ENCODE results near the gene AADAC. TPM values are rescaled to one million over a fixed set of nuclear protein-coding genes. Genes with fewer than 3 reads are reported as not detected.
"Not testable (repeated sequence)": the region's sequence is repeated elsewhere in the genome, so short reads cannot be mapped to it uniquely, and the experiment has no call there.

Gene AADAC
- total RNA-seq, 4 donors from 2014 or later: 6.2 to 16.6 (median 10.7) TPM

GRCh38 chr3:151777880-151778279, 36.0 kb upstream of the AADAC start:
- 63 to 64% methylated on average over 2 of the region's 2 CpGs for WGBS, 2 donors
- no peak overlapping the region for H3K4me3 ChIP-seq (ENCODE audit: low read depth, poor library complexity, severe bottlenecking)
- intact Hi-C loops (cut with DNase I; ENCODE audit: low total_unique reads): no loop called here
- TF ChIP-seq POLR2A (IDR thresholded peaks at IDR 0.05): no peak
- TF ChIP-seq, protein P1, sequence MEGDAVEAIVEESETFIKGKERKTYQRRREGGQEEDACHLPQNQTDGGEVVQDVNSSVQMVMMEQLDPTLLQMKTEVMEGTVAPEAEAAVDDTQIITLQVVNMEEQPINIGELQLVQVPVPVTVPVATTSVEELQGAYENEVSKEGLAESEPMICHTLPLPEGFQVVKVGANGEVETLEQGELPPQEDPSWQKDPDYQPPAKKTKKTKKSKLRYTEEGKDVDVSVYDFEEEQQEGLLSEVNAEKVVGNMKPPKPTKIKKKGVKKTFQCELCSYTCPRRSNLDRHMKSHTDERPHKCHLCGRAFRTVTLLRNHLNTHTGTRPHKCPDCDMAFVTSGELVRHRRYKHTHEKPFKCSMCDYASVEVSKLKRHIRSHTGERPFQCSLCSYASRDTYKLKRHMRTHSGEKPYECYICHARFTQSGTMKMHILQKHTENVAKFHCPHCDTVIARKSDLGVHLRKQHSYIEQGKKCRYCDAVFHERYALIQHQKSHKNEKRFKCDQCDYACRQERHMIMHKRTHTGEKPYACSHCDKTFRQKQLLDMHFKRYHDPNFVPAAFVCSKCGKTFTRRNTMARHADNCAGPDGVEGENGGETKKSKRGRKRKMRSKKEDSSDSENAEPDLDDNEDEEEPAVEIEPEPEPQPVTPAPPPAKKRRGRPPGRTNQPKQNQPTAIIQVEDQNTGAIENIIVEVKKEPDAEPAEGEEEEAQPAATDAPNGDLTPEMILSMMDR (IDR thresholded peaks at IDR 0.05): no peak
- DNase-seq (ENCODE audit: low spot score in 2 of 2): no peak

- TF ChIP-seq POLR2A (IDR thresholded peaks at IDR 0.05): no peak
- TF ChIP-seq, protein P1 (IDR thresholded peaks at IDR 0.05): no peak
- DNase-seq (ENCODE audit: low spot score in 2 of 2): no peak
- intact Hi-C loops (cut with DNase I; ENCODE audit: low total_unique reads): no loop called here
- no peak overlapping the region for H3K4me3 ChIP-seq (ENCODE audit: low read depth, poor library complexity, severe bottlenecking)
These were observed 26.3 kb upstream of the AADAC start for GRCh38 chr3:151787626-151788025.

DNA sequence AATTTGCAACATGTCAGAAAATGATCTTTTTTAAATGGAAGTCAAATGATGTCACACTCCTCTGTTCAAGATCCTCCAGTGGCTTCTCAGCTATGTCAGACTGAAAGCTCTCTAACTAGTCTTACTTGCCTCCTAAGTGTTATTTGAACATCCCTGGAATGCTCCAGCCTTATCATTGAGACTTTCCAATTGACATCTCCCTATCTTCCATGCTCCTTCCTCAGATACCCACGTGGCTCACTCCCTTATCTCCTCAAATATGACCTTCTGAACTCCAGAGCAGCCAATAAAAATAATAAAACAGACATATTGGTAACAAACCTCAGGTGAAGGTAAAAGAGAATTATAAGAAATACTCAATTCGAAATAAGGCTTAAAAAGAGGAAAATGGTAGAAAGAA, 25.5 kb upstream of the AADAC start:
- no peak overlapping the region for H3K4me3 ChIP-seq (ENCODE audit: low read depth, poor library complexity, severe bottlenecking)
- no peak for DNase-seq (ENCODE audit: low spot score in 2 of 2)
- WGBS, 2 donors: 94 to 95% methylated on average over 2 of the region's 2 CpGs
- TF ChIP-seq POLR2A (IDR thresholded peaks at IDR 0.05): no peak
- TF ChIP-seq, protein P1 (IDR thresholded peaks at IDR 0.05): no peak
- intact Hi-C loops (cut with DNase I; ENCODE audit: low total_unique reads): no loop called here

DNA sequence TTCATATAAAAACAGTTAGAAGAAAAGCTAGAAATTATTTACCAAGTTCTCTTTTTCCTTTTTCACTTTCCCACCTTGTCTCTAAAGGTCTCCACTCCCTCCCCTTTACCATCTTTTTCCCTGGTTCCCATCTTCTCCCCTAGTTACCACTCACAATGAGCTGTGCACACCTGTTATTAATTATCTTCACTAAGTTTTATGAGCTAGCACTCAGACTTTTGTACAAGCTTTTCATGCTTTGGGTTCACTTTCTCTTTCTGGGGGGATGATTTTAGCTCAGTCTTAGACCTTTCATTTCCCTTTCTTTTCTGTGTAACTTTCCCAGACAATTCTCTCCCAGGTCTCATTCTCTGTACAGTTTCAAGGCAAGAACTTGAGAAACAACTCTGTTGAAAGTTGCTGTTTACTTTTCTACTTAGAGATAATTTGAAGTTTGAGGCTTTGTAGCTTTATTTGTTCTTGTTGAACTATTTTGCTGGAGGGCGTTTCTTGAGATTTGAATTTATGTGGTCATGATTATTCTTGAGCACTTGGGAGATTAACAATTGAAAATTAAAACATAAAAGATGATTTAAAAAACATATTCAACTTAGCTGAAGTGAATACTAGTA, 24.0 kb upstream of the AADAC start:
- DNase-seq (ENCODE audit: low spot score in 2 of 2): no peak
- TF ChIP-seq, protein P1 (IDR thresholded peaks at IDR 0.05): no peak
- TF ChIP-seq POLR2A (IDR thresholded peaks at IDR 0.05): no peak
- intact Hi-C loops (cut with DNase I; ENCODE audit: low total_unique reads): no loop called here
- no peak overlapping the region for H3K4me3 ChIP-seq (ENCODE audit: low read depth, poor library complexity, severe bottlenecking)
- 63% methylated on average over 1 of the region's 1 CpG for WGBS, 2 donors

GRCh38 chr3:151790763-151791162, 23.2 kb upstream of the AADAC start:
- 94 to 96% methylated on average over 2 of the region's 2 CpGs for WGBS, 2 donors
- intact Hi-C loops (cut with DNase I; ENCODE audit: low total_unique reads); DNase-seq (ENCODE audit: low spot score in 2 of 2); H3K4me3 ChIP-seq (ENCODE audit: low read depth, poor library complexity, severe bottlenecking): not testable (repeated sequence)

GRCh38 chr3:151792411-151792810, 21.5 kb upstream of the AADAC start:
- 88 to 94% methylated on average over 2 of the region's 2 CpGs for WGBS, 2 donors
- TF ChIP-seq, protein P1 (IDR thresholded peaks at IDR 0.05): no peak
- TF ChIP-seq POLR2A (IDR thresholded peaks at IDR 0.05): no peak
- DNase-seq (ENCODE audit: low spot score in 2 of 2): no peak
- no peak overlapping the region for H3K4me3 ChIP-seq (ENCODE audit: low read depth, poor library complexity, severe bottlenecking)
- intact Hi-C loops (cut with DNase I; ENCODE audit: low total_unique reads): no loop called here

All from lower leg skin (tissue), 4 donors.